ENCODE results near the gene MTMR2.
A peak's percentile ranks its signal among the peaks of the same experiment; 100 is the strongest.

The MTMR2 gene

DNA sequence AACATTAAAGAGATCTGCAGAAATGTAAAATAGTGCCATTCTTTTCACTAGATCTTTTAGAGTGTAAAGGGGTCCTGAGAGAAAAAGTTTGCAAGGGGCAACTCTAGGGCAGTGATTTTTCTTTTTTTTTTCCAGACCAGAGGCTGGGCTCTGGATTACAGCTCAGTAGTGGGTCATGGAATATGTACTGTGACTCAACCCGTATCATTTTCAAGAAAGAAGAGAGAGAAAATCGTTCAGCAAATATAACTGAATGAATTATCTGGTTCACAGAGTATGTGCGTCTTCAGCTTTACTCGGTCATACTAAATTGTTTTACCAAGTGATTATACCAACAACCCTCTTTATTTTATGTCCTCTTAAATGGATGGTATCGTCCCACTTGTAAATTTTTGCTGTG is 129.8 kb downstream of the MTMR2 start:
- TF ChIP-seq L3MBTL2 (conservative IDR thresholded peaks at IDR 0.05) (no peak), SUZ12 (IDR thresholded peaks at IDR 0.05) (no peak), ZNF384 (IDR thresholded peaks at IDR 0.05) (no peak), TARDBP (IDR thresholded peaks at IDR 0.05) (no peak), NFRKB (IDR thresholded peaks at IDR 0.05) (no peak), LEF1 (IDR thresholded peaks at IDR 0.05; ENCODE audit: borderline replicate concordance) (no peak), FOXA1 (IDR thresholded peaks at IDR 0.05) (no peak), CTBP1 (IDR thresholded peaks at IDR 0.05; ENCODE audit: borderline replicate concordance) (no peak), HDGF (IDR thresholded peaks at IDR 0.05; ENCODE audit: borderline replicate concordance) (no peak), FOXM1 (IDR thresholded peaks at IDR 0.05; ENCODE audit: borderline replicate concordance) (no peak)
- no peak for DNase-seq (ENCODE audit: extremely low spot score)
- POLR2A ChIA-PET = no interaction called here
- CTCF ChIA-PET = no interaction called here

DNA sequence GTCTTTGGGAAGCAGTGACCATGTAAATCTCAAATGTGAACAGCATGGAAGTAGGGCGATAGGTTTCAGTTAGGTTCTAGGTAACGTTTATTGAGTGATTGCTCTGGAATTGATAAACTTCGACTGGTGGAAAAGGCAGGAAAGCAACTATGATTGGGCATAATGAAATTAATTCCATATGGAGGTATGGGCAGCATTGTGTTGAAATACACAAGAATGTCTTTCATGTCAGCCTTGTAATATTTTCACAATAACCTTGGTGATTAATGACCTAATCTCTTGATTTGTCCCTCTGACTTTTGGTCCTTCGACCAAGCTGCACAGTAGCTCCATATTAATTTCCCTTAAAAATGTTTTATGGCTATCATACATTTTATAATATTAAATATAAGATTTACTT is 130.8 kb downstream of the MTMR2 start:
- CTCF ChIA-PET = no interaction called here
- TF ChIP-seq SP1 (IDR thresholded peaks at IDR 0.05) (no peak), SUZ12 (IDR thresholded peaks at IDR 0.05) (no peak), HDGF (IDR thresholded peaks at IDR 0.05; ENCODE audit: borderline replicate concordance) (no peak), ELF4 (IDR thresholded peaks at IDR 0.05) (no peak), FOXA1 (IDR thresholded peaks at IDR 0.05) (no peak), ZNF384 (IDR thresholded peaks at IDR 0.05) (no peak), FOXK2 (IDR thresholded peaks at IDR 0.05) (no peak), ARNT (IDR thresholded peaks at IDR 0.05) (no peak), BHLHE40 (IDR thresholded peaks at IDR 0.05; ENCODE audit: borderline replicate concordance) (no peak), TARDBP (IDR thresholded peaks at IDR 0.05) (no peak), LEF1 (IDR thresholded peaks at IDR 0.05; ENCODE audit: borderline replicate concordance) (no peak), NFRKB (IDR thresholded peaks at IDR 0.05) (no peak), L3MBTL2 (conservative IDR thresholded peaks at IDR 0.05) (no peak)
- no peak for DNase-seq (ENCODE audit: extremely low spot score)
- POLR2A ChIA-PET = no interaction called here

DNA sequence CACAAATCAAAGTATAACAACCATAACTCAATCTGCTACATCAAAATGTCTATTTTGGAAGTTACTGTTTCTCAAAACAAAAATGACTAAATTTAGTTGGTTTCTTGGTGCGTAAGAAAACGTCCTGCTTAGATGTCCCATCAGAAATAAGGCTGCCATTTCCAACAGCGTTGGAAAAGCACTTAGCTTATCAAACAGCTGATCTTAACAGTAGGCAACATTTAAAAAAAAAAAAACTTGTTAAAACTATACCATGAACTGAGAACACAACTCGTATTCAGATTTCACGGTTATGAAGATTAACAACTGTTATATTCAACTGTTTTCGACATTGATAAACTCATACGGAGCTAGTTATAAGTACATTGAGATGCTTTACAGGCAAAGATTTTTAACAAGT is 131.2 kb downstream of the MTMR2 start:
- no peak for DNase-seq (ENCODE audit: extremely low spot score)
- TF ChIP-seq FOXK2 (IDR thresholded peaks at IDR 0.05) = no peak
- ChIA-PET CTCF (no interaction called here), POLR2A (no interaction called here)

DNA sequence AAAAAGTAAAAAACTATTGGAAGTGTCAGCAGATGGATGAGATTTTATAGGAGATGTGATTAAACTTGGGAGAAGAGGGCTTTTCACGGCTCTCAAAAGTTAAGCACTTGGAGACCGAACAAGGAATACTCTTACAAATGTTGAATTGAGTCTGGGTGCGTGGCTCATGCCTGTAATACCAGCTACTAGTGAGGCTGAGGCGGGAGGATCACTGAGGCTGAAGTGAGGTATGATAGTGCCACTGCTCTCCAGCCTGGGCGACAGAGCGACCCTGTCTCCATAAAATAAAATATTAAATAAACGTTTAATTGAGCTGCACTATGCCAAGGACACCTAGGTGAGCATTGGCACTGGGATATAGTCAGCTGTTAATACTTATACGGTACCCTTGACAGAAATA is 131.7 kb downstream of the MTMR2 start:
- POLR2A ChIA-PET = no interaction called here
- no peak for DNase-seq (ENCODE audit: extremely low spot score)
- TF ChIP-seq FOXK2 (IDR thresholded peaks at IDR 0.05) = no peak
- no peak for TF ChIP-seq CTBP1 (IDR thresholded peaks at IDR 0.05; ENCODE audit: borderline replicate concordance)
- TF ChIP-seq LEF1 (IDR thresholded peaks at IDR 0.05; ENCODE audit: borderline replicate concordance) = no peak
- no peak for TF ChIP-seq SP1 (IDR thresholded peaks at IDR 0.05)
- TF ChIP-seq, protein P1, sequence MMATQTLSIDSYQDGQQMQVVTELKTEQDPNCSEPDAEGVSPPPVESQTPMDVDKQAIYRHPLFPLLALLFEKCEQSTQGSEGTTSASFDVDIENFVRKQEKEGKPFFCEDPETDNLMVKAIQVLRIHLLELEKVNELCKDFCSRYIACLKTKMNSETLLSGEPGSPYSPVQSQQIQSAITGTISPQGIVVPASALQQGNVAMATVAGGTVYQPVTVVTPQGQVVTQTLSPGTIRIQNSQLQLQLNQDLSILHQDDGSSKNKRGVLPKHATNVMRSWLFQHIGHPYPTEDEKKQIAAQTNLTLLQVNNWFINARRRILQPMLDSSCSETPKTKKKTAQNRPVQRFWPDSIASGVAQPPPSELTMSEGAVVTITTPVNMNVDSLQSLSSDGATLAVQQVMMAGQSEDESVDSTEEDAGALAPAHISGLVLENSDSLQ (IDR thresholded peaks at IDR 0.05) = no peak
- CTCF ChIA-PET = no interaction called here

DNA sequence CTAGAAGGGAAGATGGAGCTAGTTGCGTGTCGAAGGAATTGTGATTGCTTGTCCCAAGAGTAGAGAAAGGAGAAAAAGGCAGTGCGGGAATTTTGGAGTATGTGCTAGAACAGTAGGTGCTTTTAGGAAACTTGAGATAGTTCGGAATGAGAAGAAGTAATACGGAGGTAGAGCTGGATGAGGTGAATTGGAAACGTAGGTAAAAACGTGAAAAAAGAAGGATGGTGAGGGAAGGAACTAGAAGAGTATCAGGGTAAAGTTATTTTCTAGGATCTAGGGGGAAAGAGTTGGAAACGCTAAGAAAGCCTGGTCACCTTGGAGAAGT is 132.2 kb downstream of the MTMR2 start:
- CTCF ChIA-PET = interaction anchor here (0.8 kb wide), 1 partner anchor 45 kb away, joined by 3 read pairs; no protein-coding TSS in a partner anchor
- POLR2A ChIA-PET = interaction anchor here (1.0 to 2.5 kb wide), 2 partner anchors 8 to 547 kb away, joined by 3 to 11 read pairs; no protein-coding TSS in a partner anchor
- TF ChIP-seq BHLHE40 (IDR thresholded peaks at IDR 0.05; ENCODE audit: borderline replicate concordance) (no peak), L3MBTL2 (conservative IDR thresholded peaks at IDR 0.05) (no peak), ARNT (IDR thresholded peaks at IDR 0.05) (no peak), NFRKB (IDR thresholded peaks at IDR 0.05) (no peak), ZNF384 (IDR thresholded peaks at IDR 0.05) (no peak), CTBP1 (IDR thresholded peaks at IDR 0.05; ENCODE audit: borderline replicate concordance) (no peak), SP1 (IDR thresholded peaks at IDR 0.05) (no peak), SUZ12 (IDR thresholded peaks at IDR 0.05) (no peak), FOXA1 (IDR thresholded peaks at IDR 0.05) (no peak), ELF4 (IDR thresholded peaks at IDR 0.05) (no peak), FOXM1 (IDR thresholded peaks at IDR 0.05; ENCODE audit: borderline replicate concordance) (no peak), HDGF (IDR thresholded peaks at IDR 0.05; ENCODE audit: borderline replicate concordance) (no peak), FOXK2 (IDR thresholded peaks at IDR 0.05) (no peak)
- DNase-seq (ENCODE audit: extremely low spot score) = no peak

DNA sequence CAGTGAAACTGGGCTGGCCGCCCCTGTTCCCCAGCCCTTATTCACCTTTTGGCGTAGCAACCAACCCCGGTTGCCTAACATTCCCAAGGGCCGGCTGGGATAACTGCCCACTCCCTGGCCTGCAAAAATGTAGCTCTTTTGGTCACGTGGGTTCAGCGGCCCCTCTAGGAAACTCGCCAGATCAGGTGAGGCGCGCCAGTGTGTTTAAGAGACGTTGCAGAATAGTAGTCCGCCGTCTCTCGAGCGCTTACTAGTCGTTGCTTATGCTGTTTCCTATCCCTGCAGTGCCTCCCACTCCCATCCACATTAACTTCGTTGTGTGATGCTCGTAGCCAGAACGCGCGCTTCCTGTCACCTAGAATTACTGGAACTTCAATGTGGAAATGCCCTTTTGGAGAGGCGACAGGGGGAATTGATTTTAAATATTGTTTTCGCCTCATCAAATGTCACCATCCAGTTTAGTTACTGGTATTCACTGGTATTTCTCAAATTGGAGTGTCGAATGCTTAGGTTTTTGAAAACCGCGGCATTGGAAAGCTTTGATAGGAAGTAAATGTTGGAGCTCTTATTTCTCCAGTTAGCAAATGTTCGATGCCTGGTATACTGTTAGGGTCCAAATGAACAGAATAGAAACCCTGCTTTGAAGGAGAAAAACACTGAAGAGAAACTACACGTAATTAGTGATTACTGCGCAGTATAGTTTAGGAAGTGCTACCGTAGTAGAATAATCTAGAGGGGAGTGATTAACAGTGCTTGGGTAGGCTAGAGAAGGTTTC is 132.8 kb downstream of the MTMR2 start:
- DNase-seq (ENCODE audit: extremely low spot score) = peak; percentile 60
- TF ChIP-seq HDGF (IDR thresholded peaks at IDR 0.05; ENCODE audit: borderline replicate concordance) = no peak
- TF ChIP-seq L3MBTL2 (conservative IDR thresholded peaks at IDR 0.05) = peak; percentile 47; the same call in 1 of the 2 replicates
- ChIA-PET POLR2A (interaction anchor here (0.7 to 2.8 kb wide), 14 partner anchors 9 to 724 kb away, joined by 3 to 22 read pairs (median 5); partner anchors contain the start of genes CCDC82, JRKL and SRSF8), CTCF (interaction anchor here (0.7 to 0.8 kb wide), 2 partner anchors 45 to 639 kb away, joined by 3 read pairs; no protein-coding TSS in a partner anchor)

DNA sequence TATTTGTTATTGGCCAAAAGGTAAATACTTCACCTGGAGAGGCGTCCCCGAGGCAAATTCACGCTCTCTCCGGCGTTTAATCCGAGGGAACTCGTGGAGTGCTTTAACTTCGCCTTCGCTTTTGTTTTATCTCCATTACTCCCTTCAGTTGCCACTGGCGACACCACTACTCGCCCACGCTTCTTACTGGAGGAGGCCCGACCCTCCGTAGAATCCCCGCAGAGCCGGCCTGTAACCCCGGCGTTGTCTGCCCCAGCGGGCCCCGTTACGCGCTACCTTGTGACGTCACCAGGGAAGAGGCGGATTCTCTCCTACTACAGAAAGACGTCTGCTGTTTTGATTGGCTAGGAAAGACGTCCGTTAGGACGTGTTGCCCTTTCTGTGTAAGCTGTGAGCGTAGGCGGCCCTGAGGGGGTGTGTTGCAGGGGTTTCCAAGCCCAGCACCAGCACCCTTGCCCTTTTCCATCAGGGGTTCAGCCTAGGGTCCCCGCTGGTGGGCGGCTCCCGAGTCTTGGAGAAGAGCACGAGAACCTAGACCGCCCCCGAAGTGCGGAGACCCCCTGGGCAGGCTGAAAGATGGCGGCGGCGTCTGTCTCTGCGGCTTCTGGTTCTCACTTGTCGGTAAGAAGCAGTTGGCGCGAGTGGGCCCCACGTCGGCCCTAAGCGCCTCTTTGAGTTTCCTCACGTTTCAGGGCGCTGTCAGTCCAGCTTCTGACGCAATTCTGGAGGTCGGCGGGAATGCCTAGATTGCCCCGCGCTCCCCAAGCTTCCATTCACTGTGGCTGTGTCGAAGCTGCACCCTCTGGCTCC is 133.6 kb downstream of the MTMR2 start, which contains the start of gene CEP57:
TSS of gene CEP57 (plus strand) at position 376 of the 810 bp plus-strand sequence. CDS start at position 577, 201 bp downstream.
- TF ChIP-seq ZNF384 (IDR thresholded peaks at IDR 0.05) (no peak), NFRKB (IDR thresholded peaks at IDR 0.05) (no peak), ARNT (IDR thresholded peaks at IDR 0.05) (no peak), ELF4 (IDR thresholded peaks at IDR 0.05) (peak; percentile 28; the same call in 1 of the 2 replicates), FOXA1 (IDR thresholded peaks at IDR 0.05) (no peak), SP1 (IDR thresholded peaks at IDR 0.05) (no peak), HDGF (IDR thresholded peaks at IDR 0.05; ENCODE audit: borderline replicate concordance) (no peak), FOXK2 (IDR thresholded peaks at IDR 0.05) (no peak), FOXM1 (IDR thresholded peaks at IDR 0.05; ENCODE audit: borderline replicate concordance) (no peak)
- TF ChIP-seq, protein P1 (IDR thresholded peaks at IDR 0.05) = peak; percentile 98
- DNase-seq (ENCODE audit: extremely low spot score) = peak; percentile 90
- CTCF ChIA-PET = interaction anchor here (0.7 kb wide), 1 partner anchor 638 kb away, joined by 3 read pairs; no protein-coding TSS in a partner anchor
- POLR2A ChIA-PET = interaction anchor here (0.6 to 2.8 kb wide), 25 partner anchors 10 to 723 kb away, joined by 3 to 22 read pairs (median 4); partner anchors contain the start of genes CCDC82, JRKL, MAML2 and MTMR2
